COLO668 (cell line): ENCODE measurements around the gene KRT80.

Experiments used
- DNase-seq: peaks from one replicate; lab custom pipeline; 2025; ENCODE audit not compliant: unreplicated experiment; lab: John Stamatoyannopoulos, UW

The KRT80 gene

GRCh38 chr12:52156757-52157565 is 34.9 kb downstream of the KRT80 start:
- DNase-seq = peak; percentile 71

- DNase-seq = no peak
Measured at GRCh38 chr12:52156311-52156710, 35.5 kb downstream of the KRT80 start.

GRCh38 chr12:52155048-52155868 is 36.6 kb downstream of the KRT80 start:
- DNase-seq = peak; percentile 29

GRCh38 chr12:52152905-52153317 is 38.9 kb downstream of the KRT80 start:
- no peak for DNase-seq

- DNase-seq = peak; percentile 41
Measured at GRCh38 chr12:52151837-52152783, 39.7 kb downstream of the KRT80 start.

- DNase-seq = no peak
Measured at GRCh38 chr12:52151153-52151836, 40.5 kb downstream of the KRT80 start.

- no peak for DNase-seq
Measured at GRCh38 chr12:52149651-52150241, 42.1 kb downstream of the KRT80 start.

- no peak for DNase-seq
Measured at GRCh38 chr12:52149182-52149641, 42.6 kb downstream of the KRT80 start.

GRCh38 chr12:52148464-52149181 is 43.2 kb downstream of the KRT80 start:
- DNase-seq = no peak

- no peak for DNase-seq
Measured at GRCh38 chr12:52147964-52148463, 43.8 kb downstream of the KRT80 start.

- DNase-seq = peak; percentile 47
Measured at GRCh38 chr12:52147367-52147963, 44.3 kb downstream of the KRT80 start.

- no peak for DNase-seq
Measured at GRCh38 chr12:52146822-52147366, 44.9 kb downstream of the KRT80 start.

- DNase-seq = no peak
Measured at GRCh38 chr12:52146089-52146821, 45.6 kb downstream of the KRT80 start.

GRCh38 chr12:52145228-52146088 is 46.4 kb downstream of the KRT80 start:
- no peak for DNase-seq

- DNase-seq = no peak
Measured at GRCh38 chr12:52144512-52145227, 47.1 kb downstream of the KRT80 start.

- DNase-seq = no peak
Measured at GRCh38 chr12:52142431-52142830, 49.4 kb downstream of the KRT80 start.
